ENCODE data around the gene HSD17B12. TPM values are rescaled to one million over a fixed set of nuclear protein-coding genes. Genes with fewer than 3 reads are reported as not detected.

The HSD17B12 gene
- total and polyA plus RNA-seq, 2 donors (not counting 3 experiments of a cell fraction or from before 2014, with no cell fraction given): 41.5 to 96.5 TPM

DNA sequence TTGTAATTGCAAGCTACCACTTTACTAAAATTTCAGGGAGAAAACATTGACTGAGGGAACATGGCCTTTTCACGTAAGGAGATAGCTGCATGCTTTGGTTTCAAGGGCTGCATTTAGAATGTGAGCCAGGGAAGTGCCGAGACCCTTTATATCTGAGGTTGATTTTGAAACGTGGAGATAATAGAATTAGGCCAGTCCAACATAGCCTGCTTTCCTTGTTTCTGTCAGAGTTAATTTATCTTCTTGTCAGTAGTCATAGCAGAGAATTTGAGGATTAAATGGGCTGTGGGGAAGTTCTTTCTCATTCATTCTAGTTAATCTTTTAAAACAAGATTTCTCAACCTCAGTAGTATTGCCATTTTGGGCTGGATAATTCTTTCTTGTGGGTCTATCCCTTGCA is 212.3 kb downstream of the HSD17B12 start:
- BruUV-seq (replicated peaks): no TSS peak
- Histone ChIP-seq H3K9me3 (replicated peaks; ENCODE audit: control insufficient read depth, insufficient read depth, low read length) (no peaks in the 10 kb centered on the region), H2AFZ (ENCODE audit: low read depth, low read length) (no peak overlapping the region), H3K4me1 (ENCODE audit: control insufficient read depth, extremely low read depth, insufficient read depth, low read length) (peaks cover 1% of the 10 kb centered on the region), H3K79me2 (ENCODE audit: control insufficient read depth, insufficient read depth, low read length) (no peaks in the 10 kb centered on the region), H3K4me3 (replicated peaks in 1 of 3; ENCODE audit: insufficient read depth in 1 of 3, low read depth in 1 of 3, low read length in 3 of 3) (no peak overlapping the region), H3K9ac (replicated peaks; ENCODE audit: extremely low read depth, insufficient read depth, low read length) (no peak overlapping the region), H3K9me1 (replicated peaks; ENCODE audit: control insufficient read depth, extremely low read depth, insufficient read depth, low read length) (no peaks in the 10 kb centered on the region), H3K27ac (ENCODE audit: insufficient read depth, low read depth, low read length) (no peak overlapping the region), H3K4me2 (ENCODE audit: insufficient read depth, low read length) (no peak overlapping the region), H3K27me3 (ENCODE audit: control insufficient read depth in 2 of 2, insufficient read depth in 2 of 2, low read length in 2 of 2) (no peaks in the 10 kb centered on the region), H3K36me3 (ENCODE audit: control insufficient read depth in 2 of 2, extremely low read depth in 1 of 2, insufficient read depth in 2 of 2, low read length in 2 of 2) (peaks cover 8 to 13% of the 10 kb centered on the region in 2 experiments), H4K20me1 (replicated peaks; ENCODE audit: control insufficient read depth, extremely low read depth, insufficient read depth, low read length) (no peaks in the 10 kb centered on the region)
- intact Hi-C loops (cut with micrococcal nuclease) (no loop called here), dilution Hi-C loops (cut with MboI; ENCODE audit: extremely low pct_ligation_motif_present, low sequenced_read_pairs) (no loop called here)
- TF ChIP-seq EZH2 (IDR thresholded peaks at IDR 0.05; ENCODE audit: borderline replicate concordance, low read depth, low read length, severe bottlenecking) (no peak), JUN (IDR thresholded peaks at IDR 0.05; ENCODE audit: borderline replicate concordance, insufficient read depth, insufficient read length, low read depth) (no peak), POLR2AphosphoS5 (IDR thresholded peaks at IDR 0.05; ENCODE audit: insufficient read depth, low read depth, low read length) (no peak), POLR2A (IDR thresholded peaks at IDR 0.05; ENCODE audit: low read depth, low read length) (no peak), FOS (IDR thresholded peaks at IDR 0.05; ENCODE audit: borderline replicate concordance, insufficient read depth, low read length) (no peak), GATA2 (IDR thresholded peaks at IDR 0.05; ENCODE audit: insufficient read depth, insufficient read length, low read depth, low read length) (no peak), MYC (IDR thresholded peaks at IDR 0.05; ENCODE audit: low read depth, low read length) (no peak)
- TF ChIP-seq, protein P1, sequence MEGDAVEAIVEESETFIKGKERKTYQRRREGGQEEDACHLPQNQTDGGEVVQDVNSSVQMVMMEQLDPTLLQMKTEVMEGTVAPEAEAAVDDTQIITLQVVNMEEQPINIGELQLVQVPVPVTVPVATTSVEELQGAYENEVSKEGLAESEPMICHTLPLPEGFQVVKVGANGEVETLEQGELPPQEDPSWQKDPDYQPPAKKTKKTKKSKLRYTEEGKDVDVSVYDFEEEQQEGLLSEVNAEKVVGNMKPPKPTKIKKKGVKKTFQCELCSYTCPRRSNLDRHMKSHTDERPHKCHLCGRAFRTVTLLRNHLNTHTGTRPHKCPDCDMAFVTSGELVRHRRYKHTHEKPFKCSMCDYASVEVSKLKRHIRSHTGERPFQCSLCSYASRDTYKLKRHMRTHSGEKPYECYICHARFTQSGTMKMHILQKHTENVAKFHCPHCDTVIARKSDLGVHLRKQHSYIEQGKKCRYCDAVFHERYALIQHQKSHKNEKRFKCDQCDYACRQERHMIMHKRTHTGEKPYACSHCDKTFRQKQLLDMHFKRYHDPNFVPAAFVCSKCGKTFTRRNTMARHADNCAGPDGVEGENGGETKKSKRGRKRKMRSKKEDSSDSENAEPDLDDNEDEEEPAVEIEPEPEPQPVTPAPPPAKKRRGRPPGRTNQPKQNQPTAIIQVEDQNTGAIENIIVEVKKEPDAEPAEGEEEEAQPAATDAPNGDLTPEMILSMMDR (IDR thresholded peaks at IDR 0.05; ENCODE audit: extremely low read depth in 1 of 2, insufficient read depth in 1 of 2, low read depth in 1 of 2, low read length in 2 of 2): no peak
- TF ChIP-seq, protein P2, sequence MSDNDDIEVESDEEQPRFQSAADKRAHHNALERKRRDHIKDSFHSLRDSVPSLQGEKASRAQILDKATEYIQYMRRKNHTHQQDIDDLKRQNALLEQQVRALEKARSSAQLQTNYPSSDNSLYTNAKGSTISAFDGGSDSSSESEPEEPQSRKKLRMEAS (IDR thresholded peaks at IDR 0.05; ENCODE audit: insufficient read depth, insufficient read length): no peak
- CTCF ChIA-PET: interaction anchor here (1.1 to 6.8 kb wide), 5 partner anchors 13 to 202 kb away, joined by 3 to 352 read pairs (median 3); partner anchors contain the start of gene C11orf96
- FAIRE-seq: no peak
- POLR2A ChIA-PET: no interaction called here
- no peak for DNase-seq (ENCODE audit: low read depth, low spot score)

Data from endothelial cell of umbilical vein (primary cell).